ENCODE data around the gene PRKN.
"Not testable (repeated sequence)": the region's sequence is repeated elsewhere in the genome, so short reads cannot be mapped to it uniquely, and the experiment has no call there.

Gene PRKN

DNA sequence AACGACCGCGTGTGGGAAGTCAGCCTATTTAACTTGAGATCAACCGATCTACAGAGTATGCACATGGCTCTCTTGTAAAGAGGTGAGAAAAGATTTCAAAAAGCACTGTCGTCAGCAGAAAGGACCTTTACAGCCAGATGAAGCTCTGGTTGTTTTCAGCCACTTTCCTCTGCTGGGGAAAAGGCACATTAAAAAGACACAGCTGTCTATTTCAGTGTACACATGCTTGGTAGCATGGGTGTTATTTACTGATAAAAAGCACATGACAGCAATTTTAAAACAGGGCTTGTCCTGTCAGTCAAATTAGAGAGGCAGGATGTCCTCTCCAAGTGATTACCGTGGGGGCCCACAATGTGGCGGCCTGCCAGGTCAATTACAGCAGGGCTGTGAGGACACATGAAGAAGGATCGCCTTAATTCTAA is 188.9 kb downstream of the PRKN start:
- Histone ChIP-seq H2AK5ac (ENCODE audit: low read length, severe bottlenecking) (no peak overlapping the region), H3K4me1 (ENCODE audit: control insufficient read depth, insufficient read depth, low read depth, low read length) (no peaks in the 10 kb centered on the region), H3K36me3 (ENCODE audit: control insufficient read depth in 1 of 2, insufficient read depth in 2 of 2, low read depth in 1 of 2, low read length in 2 of 2) (no peaks in the 10 kb centered on the region), H3K9me3 (ENCODE audit: control insufficient read depth, low read length) (no peaks in the 10 kb centered on the region), H3K4ac (ENCODE audit: low read depth in 1 of 2, low read length in 2 of 2) (no peak overlapping the region), H2BK5ac (ENCODE audit: low read depth, low read length, poor library complexity, severe bottlenecking) (no peak overlapping the region), H3K23ac (ENCODE audit: low read length in 2 of 2) (no peak overlapping the region), H3K27ac (ENCODE audit: low read length, poor library complexity, severe bottlenecking) (no peak overlapping the region), H2BK15ac (ENCODE audit: low read depth, poor library complexity, severe bottlenecking) (no peak overlapping the region), H3K4me2 (ENCODE audit: low read length, poor library complexity, severe bottlenecking) (no peak overlapping the region), H3K9ac (ENCODE audit: low read length) (no peak overlapping the region), H2AFZ (ENCODE audit: low read depth, low read length) (no peak overlapping the region), H3K27me3 (ENCODE audit: control insufficient read depth in 1 of 2, insufficient read depth in 1 of 2, low read length in 2 of 2) (no peaks in the 10 kb centered on the region), H4K8ac (ENCODE audit: low read length) (no peak overlapping the region), H3K14ac (ENCODE audit: low read length in 2 of 2) (no peak overlapping the region), H4K91ac (ENCODE audit: low read length) (no peak overlapping the region), H3K79me1 (replicated peaks; ENCODE audit: low read length, poor library complexity, severe bottlenecking) (no peaks in the 10 kb centered on the region), H3K4me3 (ENCODE audit: insufficient read depth in 1 of 2, low read depth in 1 of 2, low read length in 2 of 2) (no peak overlapping the region), H3K18ac (ENCODE audit: low read depth in 1 of 2, low read length in 2 of 2) (no peak overlapping the region), H2BK120ac (ENCODE audit: low read depth, low read length) (no peak overlapping the region), H2BK12ac (ENCODE audit: low read length in 2 of 2) (no peak overlapping the region)
- WGBS = 43% methylated on average over 7 of the region's 8 CpGs
- DNase-seq = no peak

DNA sequence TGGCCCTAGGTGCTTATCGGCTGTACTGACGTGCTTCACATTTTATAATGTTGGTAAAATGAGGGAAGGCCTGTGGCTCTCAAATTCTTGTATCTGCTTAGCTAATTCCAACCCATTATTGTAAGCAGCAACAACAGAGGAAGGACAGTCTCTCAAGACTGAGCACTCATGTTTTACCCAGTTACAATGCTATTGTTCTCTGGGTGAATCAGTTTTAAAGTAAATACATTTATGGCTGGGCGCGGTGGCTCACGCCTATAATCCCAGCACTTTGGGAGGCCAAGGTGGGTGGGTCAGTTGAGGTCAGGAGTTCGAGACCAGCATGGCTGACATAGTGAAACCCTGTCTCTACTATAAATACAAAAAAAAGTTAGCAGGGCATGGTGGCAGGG is 194.6 kb downstream of the PRKN start:
- no peak for DNase-seq
- H2AFZ ChIP-seq (ENCODE audit: low read depth, low read length) = no peak overlapping the region
- no peak overlapping the region for H4K8ac ChIP-seq (ENCODE audit: low read length)
- no peak overlapping the region for H2BK5ac ChIP-seq (ENCODE audit: low read depth, low read length, poor library complexity, severe bottlenecking)
- no peak overlapping the region for H4K91ac ChIP-seq (ENCODE audit: low read length)
- H2AK5ac ChIP-seq (ENCODE audit: low read length, severe bottlenecking) = no peak overlapping the region
- H2BK12ac ChIP-seq (ENCODE audit: low read length in 2 of 2) = no peak overlapping the region
- H3K79me1 ChIP-seq (replicated peaks; ENCODE audit: low read length, poor library complexity, severe bottlenecking) = no peaks in the 10 kb centered on the region
- no peak overlapping the region for H3K9ac ChIP-seq (ENCODE audit: low read length)
- H3K4me3 ChIP-seq (ENCODE audit: insufficient read depth in 1 of 2, low read depth in 1 of 2, low read length in 2 of 2) = no peak overlapping the region
- no peaks in the 10 kb centered on the region for H3K4me1 ChIP-seq (ENCODE audit: control insufficient read depth, insufficient read depth, low read depth, low read length)
- no peak overlapping the region for H3K4ac ChIP-seq (ENCODE audit: low read depth in 1 of 2, low read length in 2 of 2)
- no peak overlapping the region for H3K27ac ChIP-seq (ENCODE audit: low read length, poor library complexity, severe bottlenecking)
- H3K9me3 ChIP-seq (ENCODE audit: control insufficient read depth, low read length) = no peaks in the 10 kb centered on the region
- 83% methylated on average over 3 of the region's 6 CpGs for WGBS
- H3K18ac ChIP-seq (ENCODE audit: low read depth in 1 of 2, low read length in 2 of 2) = no peak overlapping the region
- no peaks in the 10 kb centered on the region for H3K36me3 ChIP-seq (ENCODE audit: control insufficient read depth in 1 of 2, insufficient read depth in 2 of 2, low read depth in 1 of 2, low read length in 2 of 2)
- no peak overlapping the region for H2BK15ac ChIP-seq (ENCODE audit: low read depth, poor library complexity, severe bottlenecking)
- no peak overlapping the region for H3K4me2 ChIP-seq (ENCODE audit: low read length, poor library complexity, severe bottlenecking)
- H2BK120ac ChIP-seq (ENCODE audit: low read depth, low read length) = no peak overlapping the region
- no peak overlapping the region for H3K23ac ChIP-seq (ENCODE audit: low read length in 2 of 2)
- H3K14ac ChIP-seq (ENCODE audit: low read length in 2 of 2) = no peak overlapping the region
- H3K27me3 ChIP-seq (ENCODE audit: control insufficient read depth in 1 of 2, insufficient read depth in 1 of 2, low read length in 2 of 2) = no peaks in the 10 kb centered on the region

DNA sequence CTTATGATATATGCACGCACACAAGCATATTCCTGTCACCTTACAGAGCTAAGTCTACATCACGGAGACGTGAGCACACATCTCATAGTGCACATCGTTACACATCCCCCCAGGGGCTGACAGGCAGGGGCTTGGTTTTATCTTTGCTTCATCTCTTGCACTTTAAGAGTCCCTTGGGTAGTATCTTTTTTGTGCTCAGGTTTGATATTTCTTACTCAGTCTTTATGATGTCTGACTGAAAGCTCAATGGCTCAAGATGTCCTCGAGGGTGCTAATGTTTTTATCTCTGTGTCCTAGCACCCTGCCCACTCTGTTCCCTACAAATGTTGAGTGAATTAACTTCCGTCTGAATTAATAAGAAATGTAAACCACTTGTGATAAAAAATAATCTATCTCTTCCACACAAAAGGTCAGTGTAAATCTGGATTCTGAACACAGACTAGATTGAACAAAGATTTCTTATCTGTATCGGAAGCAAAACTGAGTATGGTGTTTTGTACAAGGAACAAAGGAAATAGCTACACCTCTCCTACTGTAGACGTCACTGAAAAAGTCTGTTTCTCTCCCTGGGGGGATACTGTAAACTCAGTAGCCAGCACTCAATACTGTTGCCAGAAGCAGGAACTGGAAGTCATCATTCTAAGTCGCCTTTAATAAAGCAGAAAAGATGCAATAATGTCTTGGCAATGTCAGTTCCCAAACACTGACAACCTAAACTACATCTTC is 195.1 kb downstream of the PRKN start:
- no peak overlapping the region for H2AK5ac ChIP-seq (ENCODE audit: low read length, severe bottlenecking)
- 73% methylated on average over 8 of the region's 9 CpGs for WGBS

DNA sequence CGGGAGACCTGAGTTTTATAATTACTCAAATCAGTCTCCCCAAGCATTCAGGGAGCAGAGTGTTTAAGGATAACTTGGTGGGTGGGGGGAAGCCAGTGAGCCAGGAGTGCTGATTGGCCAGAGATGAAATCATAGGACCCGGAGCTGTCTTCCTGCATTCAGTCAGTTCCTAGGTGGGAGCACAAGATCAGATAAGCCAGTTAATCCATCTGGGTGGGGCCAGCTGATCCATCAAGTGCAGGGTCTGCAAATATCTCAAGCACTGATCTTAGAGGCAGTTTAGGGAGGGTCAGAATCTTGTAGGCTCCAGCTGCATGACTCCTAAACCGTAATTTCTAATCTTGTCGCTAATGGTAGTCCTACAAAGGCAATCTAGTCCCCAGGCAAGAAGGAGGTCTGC is 196.2 kb downstream of the PRKN start:
- not testable (repeated sequence) for H2BK15ac ChIP-seq (ENCODE audit: low read depth, poor library complexity, severe bottlenecking); H3K9me3 ChIP-seq (ENCODE audit: control insufficient read depth, low read length); H3K14ac ChIP-seq (ENCODE audit: low read length in 2 of 2); H2AK5ac ChIP-seq (ENCODE audit: low read length, severe bottlenecking); H3K36me3 ChIP-seq (ENCODE audit: control insufficient read depth in 1 of 2, insufficient read depth in 2 of 2, low read depth in 1 of 2, low read length in 2 of 2); H3K9ac ChIP-seq (ENCODE audit: low read length); H3K4ac ChIP-seq (ENCODE audit: low read depth in 1 of 2, low read length in 2 of 2); H2BK12ac ChIP-seq (ENCODE audit: low read length in 2 of 2); H3K27ac ChIP-seq (ENCODE audit: low read length, poor library complexity, severe bottlenecking); H3K4me2 ChIP-seq (ENCODE audit: low read length, poor library complexity, severe bottlenecking); H3K79me1 ChIP-seq (replicated peaks; ENCODE audit: low read length, poor library complexity, severe bottlenecking); H3K18ac ChIP-seq (ENCODE audit: low read depth in 1 of 2, low read length in 2 of 2); H2BK5ac ChIP-seq (ENCODE audit: low read depth, low read length, poor library complexity, severe bottlenecking); H3K23ac ChIP-seq (ENCODE audit: low read length in 2 of 2); H2BK120ac ChIP-seq (ENCODE audit: low read depth, low read length); H3K27me3 ChIP-seq (ENCODE audit: control insufficient read depth in 1 of 2, insufficient read depth in 1 of 2, low read length in 2 of 2); H2AFZ ChIP-seq (ENCODE audit: low read depth, low read length); H4K8ac ChIP-seq (ENCODE audit: low read length); DNase-seq; H4K91ac ChIP-seq (ENCODE audit: low read length); H3K4me3 ChIP-seq (ENCODE audit: insufficient read depth in 1 of 2, low read depth in 1 of 2, low read length in 2 of 2); H3K4me1 ChIP-seq (ENCODE audit: control insufficient read depth, insufficient read depth, low read depth, low read length)
- WGBS = 91% methylated on average over 4 of the region's 4 CpGs

More for the DNA sequence above, 195.1 kb downstream of the PRKN start:
- no peaks in the 10 kb centered on the region for H3K79me1 ChIP-seq (replicated peaks; ENCODE audit: low read length, poor library complexity, severe bottlenecking)
- no peaks in the 10 kb centered on the region for H3K4me1 ChIP-seq (ENCODE audit: control insufficient read depth, insufficient read depth, low read depth, low read length)
- no peak overlapping the region for H2BK120ac ChIP-seq (ENCODE audit: low read depth, low read length)
- no peaks in the 10 kb centered on the region for H3K36me3 ChIP-seq (ENCODE audit: control insufficient read depth in 1 of 2, insufficient read depth in 2 of 2, low read depth in 1 of 2, low read length in 2 of 2)
- no peaks in the 10 kb centered on the region for H3K27me3 ChIP-seq (ENCODE audit: control insufficient read depth in 1 of 2, insufficient read depth in 1 of 2, low read length in 2 of 2)
- no peak for DNase-seq
- no peak overlapping the region for H3K23ac ChIP-seq (ENCODE audit: low read length in 2 of 2)
- H4K8ac ChIP-seq (ENCODE audit: low read length) = no peak overlapping the region
- no peak overlapping the region for H3K9ac ChIP-seq (ENCODE audit: low read length)
- H2BK15ac ChIP-seq (ENCODE audit: low read depth, poor library complexity, severe bottlenecking) = no peak overlapping the region
- no peak overlapping the region for H4K91ac ChIP-seq (ENCODE audit: low read length)
- H3K18ac ChIP-seq (ENCODE audit: low read depth in 1 of 2, low read length in 2 of 2) = no peak overlapping the region
- H2AFZ ChIP-seq (ENCODE audit: low read depth, low read length) = no peak overlapping the region
- H3K9me3 ChIP-seq (ENCODE audit: control insufficient read depth, low read length) = no peaks in the 10 kb centered on the region
- H3K14ac ChIP-seq (ENCODE audit: low read length in 2 of 2) = no peak overlapping the region
- no peak overlapping the region for H3K27ac ChIP-seq (ENCODE audit: low read length, poor library complexity, severe bottlenecking)
- no peak overlapping the region for H3K4ac ChIP-seq (ENCODE audit: low read depth in 1 of 2, low read length in 2 of 2)
- no peak overlapping the region for H3K4me3 ChIP-seq (ENCODE audit: insufficient read depth in 1 of 2, low read depth in 1 of 2, low read length in 2 of 2)
- no peak overlapping the region for H2BK12ac ChIP-seq (ENCODE audit: low read length in 2 of 2)
- H2BK5ac ChIP-seq (ENCODE audit: low read depth, low read length, poor library complexity, severe bottlenecking) = no peak overlapping the region
- H3K4me2 ChIP-seq (ENCODE audit: low read length, poor library complexity, severe bottlenecking) = no peak overlapping the region
